Measurements from ENCODE around the gene ETV3L.

ETV3L gene

GRCh38 chr1:157099633-157100009, at the start of gene ETV3L:
Gene ETV3L, minus strand, starts transcription at chr1:157099808. Its CDS starts 285 bp downstream, at chr1:157099523.
- no peak for DNase-seq

- no peak for DNase-seq
Observed at GRCh38 chr1:157147906-157148700, 48.5 kb upstream of the ETV3L start.

- no peak for DNase-seq
Observed at GRCh38 chr1:157147037-157147436, 47.4 kb upstream of the ETV3L start.

GRCh38 chr1:157146244-157146643, 46.6 kb upstream of the ETV3L start:
- no peak for DNase-seq

- peak; percentile 23 for DNase-seq
Observed at GRCh38 chr1:157145076-157145475, 45.5 kb upstream of the ETV3L start.

GRCh38 chr1:157144509-157144908, 44.9 kb upstream of the ETV3L start:
- no peak for DNase-seq

GRCh38 chr1:157142765-157143423, 43.3 kb upstream of the ETV3L start:
- no peak for DNase-seq

- no peak for DNase-seq
Observed at GRCh38 chr1:157142201-157142600, 42.6 kb upstream of the ETV3L start.

GRCh38 chr1:157141212-157141855, 41.7 kb upstream of the ETV3L start:
- no peak for DNase-seq

GRCh38 chr1:157140063-157140588, 40.5 kb upstream of the ETV3L start:
- DNase-seq: no peak

- DNase-seq: no peak
Observed at GRCh38 chr1:157139052-157139715, 39.6 kb upstream of the ETV3L start.

GRCh38 chr1:157138220-157139051, 38.8 kb upstream of the ETV3L start, which contains the start of gene ETV3:
Gene ETV3, minus strand, starts transcription at chr1:157138395. Its CDS starts 2,043 bp downstream, at chr1:157136352.
- DNase-seq: peak; percentile 96

- DNase-seq: no peak
Observed at GRCh38 chr1:157137408-157138219, 38.0 kb upstream of the ETV3L start.

GRCh38 chr1:157137046-157137407, 37.4 kb upstream of the ETV3L start:
- DNase-seq: no peak

- no peak for DNase-seq
Observed at GRCh38 chr1:157136133-157136532, 36.5 kb upstream of the ETV3L start.

GRCh38 chr1:157135646-157136045, 36.0 kb upstream of the ETV3L start:
- no peak for DNase-seq

GRCh38 chr1:157135070-157135469, 35.5 kb upstream of the ETV3L start:
- DNase-seq: no peak

- DNase-seq: no peak
Observed at GRCh38 chr1:157134442-157134841, 34.8 kb upstream of the ETV3L start.

GRCh38 chr1:157133426-157133825, 33.8 kb upstream of the ETV3L start:
- no peak for DNase-seq

- no peak for DNase-seq
Observed at GRCh38 chr1:157132616-157133167, 33.1 kb upstream of the ETV3L start.

- no peak for DNase-seq
Observed at GRCh38 chr1:157132111-157132510, 32.5 kb upstream of the ETV3L start.

Measured in NCI-H226 (cell line).